GM23338 (cell line): ENCODE measurements around the gene IRF2BP2.

Experiments used
- CTCF ChIP-seq, 2 experiments: fragments of 200-600 bp in 1 of 2; sonication (generic) in 1 of 2; conservative IDR thresholded peaks; 2 replicates each; pipeline versions ENCODE4 v1.5.1 to v1.6.1; 2016 to 2017; ENCODE audit warnings: antibody characterized with exemption in 2 of 2, low read depth in 2 of 2, mild to moderate bottlenecking in 2 of 2, moderate library complexity in 1 of 2
- JUNB ChIP-seq: IDR thresholded peaks from one replicate; pipeline ENCODE4 v1.6.1; 2016; ENCODE audit warnings: antibody characterized with exemption; ENCODE audit not compliant: unreplicated experiment
- POLR2AphosphoS5 ChIP-seq: IDR thresholded peaks from 2 replicates; pipeline ENCODE4 v1.6.1; 2016; ENCODE audit warnings: antibody characterized with exemption, low read depth
- REST ChIP-seq: IDR thresholded peaks from one replicate; pipeline ENCODE4 v1.6.1; 2018; ENCODE audit warnings: antibody characterized with exemption; ENCODE audit not compliant: unreplicated experiment
- ZNF462 ChIP-seq: fragments of 250-450 bp; sonication (Bioruptor Pico); IDR thresholded peaks from 2 replicates; pipeline ENCODE4 v1.5.0; 2020; ENCODE audit warnings: mild to moderate bottlenecking, moderate library complexity

- no peak for TF ChIP-seq REST
- no peak for TF ChIP-seq CTCF (conservative IDR thresholded peaks at IDR 0.05; ENCODE audit: low read depth in 2 of 2)
- TF ChIP-seq POLR2AphosphoS5 = no peak
- no peak for TF ChIP-seq JUNB
- no peak for TF ChIP-seq ZNF462
Measured at GRCh38 chr1:234562334-234562733, 47.6 kb downstream of the IRF2BP2 start.
